Measurements from ENCODE around the gene PYGO1. TPM values are rescaled to one million over a fixed set of nuclear protein-coding genes. Genes with fewer than 3 reads are reported as not detected.

PYGO1 gene
- total RNA-seq, 1 experiment from 2014 or later = 0.83 TPM

DNA sequence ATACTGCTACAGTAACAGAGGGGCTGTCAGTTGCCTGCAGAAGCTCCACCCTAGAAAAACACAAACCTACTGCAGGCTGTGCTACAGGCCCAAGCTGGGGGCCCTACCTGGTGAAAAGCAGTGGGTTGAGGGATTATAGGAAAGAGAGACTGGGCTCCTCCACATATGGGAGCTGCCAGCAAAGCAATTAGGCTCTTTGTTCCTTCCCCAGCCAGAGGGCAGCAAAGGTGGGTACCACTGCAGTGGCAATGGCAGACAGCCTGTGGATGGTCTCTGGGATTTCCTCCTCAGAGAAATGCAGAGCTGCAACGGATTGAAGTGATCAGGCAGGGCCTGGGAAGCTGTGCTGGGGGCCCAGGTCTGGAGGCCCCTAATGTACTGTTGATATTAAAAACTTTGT, 61.0 kb downstream of the PYGO1 start:
- no peak overlapping the region for H3K14ac ChIP-seq (ENCODE audit: insufficient read depth, low read length)
- no peak overlapping the region for H3K23ac ChIP-seq (ENCODE audit: insufficient read length, low read depth, low read length)
- no peak overlapping the region for H2BK5ac ChIP-seq (ENCODE audit: insufficient read length, low read length)
- Mint-ChIP-seq H3K27me3 (ENCODE audit: low read depth) (peaks cover 26% of the 10 kb centered on the region), H3K4me3 (no peak overlapping the region), H3K9me3 (peaks cover 0 to 8% of the 10 kb centered on the region in 2 experiments; a peak in 1 of 5 replicates), H3K4me1 (peaks cover 10 to 15% of the 10 kb centered on the region in 2 experiments), H3K27ac (peak overlapping the region in 1 of 3 experiments; percentile 66; a peak in 1 of 7 replicates), H3K36me3 (ENCODE audit: insufficient read depth in 1 of 3, low read depth in 3 of 3) (no peaks in the 10 kb centered on the region)
- H2BK120ac ChIP-seq (ENCODE audit: low read depth, low read length, poor library complexity, severe bottlenecking) = no peak overlapping the region
- H4K5ac ChIP-seq (ENCODE audit: insufficient read length, low read depth, low read length) = no peak overlapping the region
- H2BK20ac ChIP-seq (ENCODE audit: low read depth, low read length, poor library complexity, severe bottlenecking) = no peak overlapping the region
- no peaks in the 10 kb centered on the region for H3K23me2 ChIP-seq (ENCODE audit: insufficient read length, low read depth, low read length, poor library complexity, severe bottlenecking)
- H3K4me2 ChIP-seq (ENCODE audit: insufficient read depth, insufficient read length, low read length) = no peak overlapping the region
- TF ChIP-seq, protein P1, sequence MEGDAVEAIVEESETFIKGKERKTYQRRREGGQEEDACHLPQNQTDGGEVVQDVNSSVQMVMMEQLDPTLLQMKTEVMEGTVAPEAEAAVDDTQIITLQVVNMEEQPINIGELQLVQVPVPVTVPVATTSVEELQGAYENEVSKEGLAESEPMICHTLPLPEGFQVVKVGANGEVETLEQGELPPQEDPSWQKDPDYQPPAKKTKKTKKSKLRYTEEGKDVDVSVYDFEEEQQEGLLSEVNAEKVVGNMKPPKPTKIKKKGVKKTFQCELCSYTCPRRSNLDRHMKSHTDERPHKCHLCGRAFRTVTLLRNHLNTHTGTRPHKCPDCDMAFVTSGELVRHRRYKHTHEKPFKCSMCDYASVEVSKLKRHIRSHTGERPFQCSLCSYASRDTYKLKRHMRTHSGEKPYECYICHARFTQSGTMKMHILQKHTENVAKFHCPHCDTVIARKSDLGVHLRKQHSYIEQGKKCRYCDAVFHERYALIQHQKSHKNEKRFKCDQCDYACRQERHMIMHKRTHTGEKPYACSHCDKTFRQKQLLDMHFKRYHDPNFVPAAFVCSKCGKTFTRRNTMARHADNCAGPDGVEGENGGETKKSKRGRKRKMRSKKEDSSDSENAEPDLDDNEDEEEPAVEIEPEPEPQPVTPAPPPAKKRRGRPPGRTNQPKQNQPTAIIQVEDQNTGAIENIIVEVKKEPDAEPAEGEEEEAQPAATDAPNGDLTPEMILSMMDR (conservative IDR thresholded peaks at IDR 0.05) = no peak
- H3K27ac ChIP-seq (ENCODE audit: insufficient read length, low read depth, low read length) = no peak overlapping the region
- no peak overlapping the region for H3T11ph ChIP-seq (ENCODE audit: low read length)
- no peaks in the 10 kb centered on the region for H3K27me3 ChIP-seq (ENCODE audit: insufficient read depth, low read length)
- H3K9me3 ChIP-seq (ENCODE audit: control insufficient read depth, low read depth, low read length) = no peaks in the 10 kb centered on the region
- no peaks in the 10 kb centered on the region for H4K20me1 ChIP-seq (ENCODE audit: control insufficient read depth, insufficient read depth, insufficient read length)
- H3K9ac ChIP-seq (ENCODE audit: extremely low read depth, insufficient read length, low read length) = no peak overlapping the region
- no peak overlapping the region for H3K4ac ChIP-seq (ENCODE audit: low read depth, low read length)
- DNase-seq = no peak
- no peak overlapping the region for H4K8ac ChIP-seq (replicated peaks; ENCODE audit: insufficient read length, low read depth, low read length)
- no CpG with 5 or more reads among the region's 1 CpG for WGBS (ENCODE audit: extremely low coverage, insufficient read length, low lambda C conversion rate)
- no peak overlapping the region for H4K91ac ChIP-seq (ENCODE audit: insufficient read length, low read depth, low read length)
- H3K79me1 ChIP-seq (ENCODE audit: insufficient read depth, low read depth, low read length, poor library complexity, severe bottlenecking) = no peaks in the 10 kb centered on the region
- no peaks in the 10 kb centered on the region for H3K79me2 ChIP-seq (ENCODE audit: insufficient read depth, low read length)
- H2AFZ ChIP-seq (ENCODE audit: low read length) = no peak overlapping the region
- H3K4me1 ChIP-seq (ENCODE audit: insufficient read depth, low read length) = no peaks in the 10 kb centered on the region
- H2BK15ac ChIP-seq (ENCODE audit: low read depth, low read length) = no peak overlapping the region
- no peak overlapping the region for H3K56ac ChIP-seq (ENCODE audit: insufficient read length, low read depth, low read length)
- H2BK12ac ChIP-seq (ENCODE audit: insufficient read length, low read depth, low read length) = no peak overlapping the region
- no peak overlapping the region for H2AK5ac ChIP-seq (ENCODE audit: insufficient read length, low read length)
- H3K18ac ChIP-seq (ENCODE audit: insufficient read length, low read depth, low read length) = no peak overlapping the region
